Activated CD4-positive, alpha-beta T cell treated with anti-CD3 and anti-CD28 coated beads, Interleukin-2, amount 10 ng/mL, durations not matched to agents 7 days and 5 days (primary cell): ENCODE data around the gene PPP1R1B. TPM values are rescaled to one million over a fixed set of nuclear protein-coding genes. Genes with fewer than 3 reads are reported as not detected.

Experiments
- CTCF ChIA-PET: fragments of 350-600 bp; sonication (Branson Sonifier 250); formaldehyde crosslinking; loops from one replicate; lab custom pipeline; 2021; ENCODE audit warnings: antibody characterized with exemption; lab: Charles Lee
- POLR2A ChIA-PET: fragments of 350-600 bp; sonication (Branson Sonifier 250); formaldehyde crosslinking; loops from one replicate; lab custom pipeline; 2021; ENCODE audit warnings: antibody characterized with exemption; lab: Charles Lee
- DNase-seq: peaks from one replicate; pipeline ENCODE4 v3.0.0-alpha.2; 2020
- H3K27ac Mint-ChIP-seq: one replicate; pipeline ENCODE4 v1.8.0; 2021; ENCODE audit warnings: mild to moderate bottlenecking, moderate library complexity, mixed read lengths
- H3K27me3 Mint-ChIP-seq: one replicate; pipeline ENCODE4 v1.8.0; 2021; ENCODE audit warnings: mixed read lengths
- H3K36me3 Mint-ChIP-seq: one replicate; pipeline ENCODE4 v1.8.0; 2021; ENCODE audit warnings: low read depth, mixed read lengths
- H3K4me1 Mint-ChIP-seq: one replicate; pipeline ENCODE4 v1.8.0; 2021; ENCODE audit warnings: mixed read lengths
- H3K4me3 Mint-ChIP-seq: one replicate; pipeline ENCODE4 v1.8.0; 2021; ENCODE audit warnings: mild to moderate bottlenecking, moderate library complexity, mixed read lengths
- H3K9me3 Mint-ChIP-seq: one replicate; pipeline ENCODE4 v1.8.0; 2021; ENCODE audit warnings: mixed read lengths
- total RNA-seq, 2 experiments: library from RNA; stranded (reverse); gene quantifications; one replicate each; pipeline ENCODE4 v1.2.3, GENCODE V29; 2021

Gene PPP1R1B
- total RNA-seq, 2 experiments from 2014 or later, result not detected

GRCh38 chr17:39631403-39631802 is 4.7 kb downstream of the PPP1R1B start:
- Mint-ChIP-seq H3K27ac (peak overlapping the region; percentile 33), H3K27me3 (peaks cover 26% of the 10 kb centered on the region), H3K9me3 (no peaks in the 10 kb centered on the region), H3K4me3 (no peak overlapping the region), H3K4me1 (peaks cover 24% of the 10 kb centered on the region), H3K36me3 (no peaks in the 10 kb centered on the region)
- no peak for DNase-seq
- ChIA-PET CTCF (interaction anchor here (0.6 to 6.7 kb wide), 5 partner anchors 8 to 1960 kb away, joined by 3 to 108 read pairs (median 4); partner anchors contain the start of gene PNMT), POLR2A (no interaction called here)

- Mint-ChIP-seq H3K9me3 (no peaks in the 10 kb centered on the region), H3K36me3 (no peaks in the 10 kb centered on the region), H3K4me3 (no peak overlapping the region), H3K27me3 (peaks cover 21% of the 10 kb centered on the region), H3K4me1 (peaks cover 26% of the 10 kb centered on the region), H3K27ac (no peak overlapping the region)
- POLR2A ChIA-PET, result interaction anchor here (0.6 kb wide), 2 partner anchors 18 to 655 kb away, joined by 3 to 4 read pairs; no protein-coding TSS in a partner anchor
- CTCF ChIA-PET, result interaction anchor here (0.6 to 6.7 kb wide), 5 partner anchors 9 to 425 kb away, joined by 3 to 108 read pairs (median 5); no protein-coding TSS in a partner anchor
- DNase-seq, result no peak
These were observed 5.6 kb downstream of the PPP1R1B start for GRCh38 chr17:39632153-39632941.

- H3K4me3 Mint-ChIP-seq, result no peak overlapping the region
- no peak overlapping the region for H3K27ac Mint-ChIP-seq
- peaks cover 38% of the 10 kb centered on the region for H3K4me1 Mint-ChIP-seq
- H3K36me3 Mint-ChIP-seq, result peaks cover 7% of the 10 kb centered on the region
- DNase-seq, result no peak
- no peaks in the 10 kb centered on the region for H3K9me3 Mint-ChIP-seq
- ChIA-PET CTCF (interaction anchor here (0.6 to 6.7 kb wide), 6 partner anchors 10 to 643 kb away, joined by 3 to 108 read pairs (median 4); no protein-coding TSS in a partner anchor), POLR2A (no interaction called here)
- peaks cover 11% of the 10 kb centered on the region for H3K27me3 Mint-ChIP-seq
These were observed 6.9 kb downstream of the PPP1R1B start for GRCh38 chr17:39633570-39634183.

- H3K36me3 Mint-ChIP-seq, result peaks cover 7% of the 10 kb centered on the region
- peaks cover 45% of the 10 kb centered on the region for H3K4me1 Mint-ChIP-seq
- ChIA-PET POLR2A (no interaction called here), CTCF (interaction anchor here (0.7 to 6.7 kb wide), 10 partner anchors 10 to 200 kb away, joined by 3 to 108 read pairs (median 4); no protein-coding TSS in a partner anchor)
- H3K4me3 Mint-ChIP-seq, result no peak overlapping the region
- peak; percentile 31 for DNase-seq
- H3K9me3 Mint-ChIP-seq, result no peaks in the 10 kb centered on the region
- H3K27ac Mint-ChIP-seq, result no peak overlapping the region
- peaks cover 9% of the 10 kb centered on the region for H3K27me3 Mint-ChIP-seq
These were observed 7.7 kb downstream of the PPP1R1B start for GRCh38 chr17:39634384-39634871.

GRCh38 chr17:39635614-39636176 is 8.9 kb downstream of the PPP1R1B start:
- CTCF ChIA-PET, result interaction anchor here (1.1 to 6.7 kb wide), 5 partner anchors 12 to 199 kb away, joined by 3 to 108 read pairs (median 4); no protein-coding TSS in a partner anchor
- peak overlapping the region; percentile 91 for H3K4me3 Mint-ChIP-seq

GRCh38 chr17:39636587-39636926 is 9.8 kb downstream of the PPP1R1B start:
- Mint-ChIP-seq H3K4me3 (peak overlapping the region; percentile 91), H3K27ac (peak overlapping the region; percentile 89), H3K4me1 (peaks cover 53% of the 10 kb centered on the region), H3K27me3 (peaks cover 4% of the 10 kb centered on the region), H3K36me3 (peaks cover 7% of the 10 kb centered on the region), H3K9me3 (no peaks in the 10 kb centered on the region)
- no peak for DNase-seq
- ChIA-PET CTCF (interaction anchor here (1.9 to 6.7 kb wide), 2 partner anchors 13 to 18 kb away, joined by 11 to 108 read pairs; no protein-coding TSS in a partner anchor), POLR2A (no interaction called here)

More at GRCh38 chr17:39635614-39636176, 8.9 kb downstream of the PPP1R1B start:
- Mint-ChIP-seq H3K27me3 (peaks cover 9% of the 10 kb centered on the region), H3K9me3 (no peaks in the 10 kb centered on the region), H3K4me1 (peaks cover 54% of the 10 kb centered on the region), H3K36me3 (peaks cover 7% of the 10 kb centered on the region), H3K27ac (peak overlapping the region; percentile 89)
- POLR2A ChIA-PET, result no interaction called here
- no peak for DNase-seq

GRCh38 chr17:39636927-39637736 is 10.4 kb downstream of the PPP1R1B start, which contains the start of gene STARD3:
Gene STARD3 (plus strand): TSS chr17:39637144. CDS start chr17:39653532, 16,388 bp downstream.
- Mint-ChIP-seq H3K36me3 (peaks cover 7% of the 10 kb centered on the region), H3K27ac (peak within 1 kb of the TSS; percentile 89), H3K27me3 (no peaks in the 10 kb centered on the region), H3K4me1 (peaks cover 52% of the 10 kb centered on the region), H3K4me3 (peak within 1 kb of the TSS; percentile 91), H3K9me3 (no peaks in the 10 kb centered on the region)
- peak; percentile 91 for DNase-seq
- CTCF ChIA-PET, result interaction anchor here (0.5 to 6.7 kb wide), 7 partner anchors 9 to 127 kb away, joined by 3 to 108 read pairs (median 3); partner anchors contain the start of gene PGAP3
- POLR2A ChIA-PET, result no interaction called here

- H3K27me3 Mint-ChIP-seq, result no peaks in the 10 kb centered on the region
- peak overlapping the region; percentile 89 for H3K27ac Mint-ChIP-seq
- peaks cover 7% of the 10 kb centered on the region for H3K36me3 Mint-ChIP-seq
- ChIA-PET CTCF (interaction anchor here (1.0 to 3.7 kb wide), 7 partner anchors 10 to 49 kb away, joined by 3 to 30 read pairs (median 4); partner anchors contain the start of gene PGAP3), POLR2A (no interaction called here)
- H3K9me3 Mint-ChIP-seq, result no peaks in the 10 kb centered on the region
- H3K4me1 Mint-ChIP-seq, result peaks cover 63% of the 10 kb centered on the region
- peak overlapping the region; percentile 91 for H3K4me3 Mint-ChIP-seq
- DNase-seq, result no peak
These were observed 11.6 kb downstream of the PPP1R1B start for GRCh38 chr17:39638317-39638716.

GRCh38 chr17:39639043-39639442 is 12.3 kb downstream of the PPP1R1B start:
- ChIA-PET POLR2A (no interaction called here), CTCF (interaction anchor here (0.5 to 3.7 kb wide), 7 partner anchors 9 to 192 kb away, joined by 3 to 30 read pairs (median 4); no protein-coding TSS in a partner anchor)
- Mint-ChIP-seq H3K27me3 (no peaks in the 10 kb centered on the region), H3K27ac (no peak overlapping the region), H3K4me3 (no peak overlapping the region), H3K9me3 (no peaks in the 10 kb centered on the region), H3K4me1 (peaks cover 67% of the 10 kb centered on the region), H3K36me3 (peaks cover 7% of the 10 kb centered on the region)
- no peak for DNase-seq

- H3K27ac Mint-ChIP-seq, result no peak overlapping the region
- no peak overlapping the region for H3K4me3 Mint-ChIP-seq
- CTCF ChIA-PET, result interaction anchor here (0.5 to 3.7 kb wide), 7 partner anchors 8 to 193 kb away, joined by 3 to 30 read pairs (median 4); no protein-coding TSS in a partner anchor
- no peaks in the 10 kb centered on the region for H3K9me3 Mint-ChIP-seq
- DNase-seq, result no peak
- no peaks in the 10 kb centered on the region for H3K27me3 Mint-ChIP-seq
- POLR2A ChIA-PET, result no interaction called here
- H3K36me3 Mint-ChIP-seq, result peaks cover 7% of the 10 kb centered on the region
- peaks cover 64% of the 10 kb centered on the region for H3K4me1 Mint-ChIP-seq
These were observed 13.1 kb downstream of the PPP1R1B start for GRCh38 chr17:39639566-39640458.

- H3K27ac Mint-ChIP-seq, result no peak overlapping the region
These were observed 13.9 kb downstream of the PPP1R1B start for GRCh38 chr17:39640591-39641031.

More at GRCh38 chr17:39640591-39641031, 13.9 kb downstream of the PPP1R1B start:
- peaks cover 64% of the 10 kb centered on the region for H3K4me1 Mint-ChIP-seq
- no peaks in the 10 kb centered on the region for H3K9me3 Mint-ChIP-seq
- H3K36me3 Mint-ChIP-seq, result peaks cover 7% of the 10 kb centered on the region
- H3K27me3 Mint-ChIP-seq, result no peaks in the 10 kb centered on the region
- POLR2A ChIA-PET, result no interaction called here
- DNase-seq, result no peak
- CTCF ChIA-PET, result interaction anchor here (1.0 to 3.7 kb wide), 4 partner anchors 8 to 26 kb away, joined by 3 to 30 read pairs (median 4); no protein-coding TSS in a partner anchor
- no peak overlapping the region for H3K4me3 Mint-ChIP-seq
